OCI-LY3 (cell line): Measurements from ENCODE around the gene SERPIND1.

Experiments used
- H2AFZ ChIP-seq: fragments of 200-600, 300-600 bp; shearing (Covaris generic); 2 replicates; pipeline ENCODE4 v1.6.0; 2014; ENCODE audit warnings: antibody characterized with exemption, low read depth, low read length
- H3K27ac ChIP-seq: fragments of 200-600, 300-600 bp; sonication (generic); 2 replicates; pipeline ENCODE4 v1.5.1; 2014; ENCODE audit warnings: mild to moderate bottlenecking, low read length, moderate library complexity, mixed read lengths
- H3K27me3 ChIP-seq: fragments of 200-600, 300-600 bp; sonication (generic); 2 replicates; pipeline ENCODE4 v1.6.1; 2014; ENCODE audit warnings: low read depth, low read length, mixed read lengths
- H3K36me3 ChIP-seq: fragments of 200-600, 300-600 bp; sonication (generic); replicated peaks from 2 replicates; pipeline ENCODE3; 2014; ENCODE audit warnings: low read depth, low read length, mixed read lengths
- H3K4me1 ChIP-seq: fragments of 300-600, 200-600 bp; sonication (generic); 2 replicates; pipeline ENCODE4 v1.6.1; 2014; ENCODE audit warnings: low read length, mixed read lengths
- H3K4me2 ChIP-seq: fragments of 200-600, 300-600 bp; sonication (generic); 2 replicates; pipeline ENCODE4 v1.6.1; 2014; ENCODE audit warnings: low read length, mixed read lengths
- H3K4me3 ChIP-seq: fragments of 300-600, 200-600 bp; sonication (generic); 2 replicates; pipeline ENCODE4 v1.5.1; 2014; ENCODE audit warnings: antibody characterized with exemption, mild to moderate bottlenecking, low read length, moderate library complexity
- H3K79me2 ChIP-seq: fragments of 300-600, 200-600 bp; shearing (Covaris generic); 2 replicates; pipeline ENCODE4 v1.6.1; 2014; ENCODE audit warnings: mild to moderate bottlenecking, low read length, mixed read lengths
- H3K9ac ChIP-seq: fragments of 300-600, 200-600 bp; shearing (Covaris generic); 2 replicates; pipeline ENCODE4 v1.6.0; 2014; ENCODE audit warnings: mild to moderate bottlenecking, low read length, moderate library complexity
- H3K9me3 ChIP-seq: fragments of 200-600, 300-600 bp; shearing (Covaris generic); 2 replicates; pipeline ENCODE4 v1.6.1; 2014; ENCODE audit warnings: low read length, mixed read lengths; ENCODE audit not compliant: insufficient read depth
- H4K20me1 ChIP-seq: fragments of 200-600, 300-600 bp; sonication (generic); 2 replicates; pipeline ENCODE4 v1.6.1; 2016; ENCODE audit warnings: low read length, mixed read lengths; ENCODE audit not compliant: insufficient read depth
- CTCF ChIP-seq: fragments of 200-600, 300-600 bp; sonication (generic); IDR thresholded peaks from 2 replicates; pipeline ENCODE4 v1.5.1; 2014; ENCODE audit warnings: antibody characterized with exemption, low read length, low read depth
- EZH2phosphoT487 ChIP-seq: fragments of 200-600 bp; shearing (Covaris generic); IDR thresholded peaks from 2 replicates; pipeline ENCODE4 v1.6.1; 2018; ENCODE audit warnings: antibody characterized with exemption, mixed run types, low read depth

The SERPIND1 gene

GRCh38 chr22:20810645-20811044, 36.7 kb downstream of the SERPIND1 start:
- Histone ChIP-seq H3K4me1 (no peaks in the 10 kb centered on the region), H3K79me2 (no peaks in the 10 kb centered on the region), H3K27ac (no peak overlapping the region), H3K4me3 (no peak overlapping the region), H4K20me1 (no peaks in the 10 kb centered on the region), H3K27me3 (no peaks in the 10 kb centered on the region), H3K9ac (no peak overlapping the region), H3K36me3 (peaks cover 41% of the 10 kb centered on the region), H3K4me2 (no peak overlapping the region), H3K9me3 (no peaks in the 10 kb centered on the region), H2AFZ (no peak overlapping the region)
- no peak for TF ChIP-seq EZH2phosphoT487
- no peak for TF ChIP-seq CTCF

- Histone ChIP-seq H3K4me3 (no peak overlapping the region), H3K4me1 (no peaks in the 10 kb centered on the region), H3K9ac (no peak overlapping the region), H3K36me3 (peaks cover 37% of the 10 kb centered on the region), H3K79me2 (no peaks in the 10 kb centered on the region), H4K20me1 (no peaks in the 10 kb centered on the region), H3K4me2 (no peak overlapping the region), H3K27ac (no peak overlapping the region), H3K27me3 (no peaks in the 10 kb centered on the region), H3K9me3 (no peaks in the 10 kb centered on the region), H2AFZ (no peak overlapping the region)
- TF ChIP-seq CTCF (no peak), EZH2phosphoT487 (no peak)
Measured at GRCh38 chr22:20811171-20811570, 37.3 kb downstream of the SERPIND1 start.

- H3K79me2 ChIP-seq = no peaks in the 10 kb centered on the region
- H3K9ac ChIP-seq = no peak overlapping the region
- H3K27me3 ChIP-seq = no peaks in the 10 kb centered on the region
- H3K4me3 ChIP-seq = no peak overlapping the region
- H3K36me3 ChIP-seq = peaks cover 43% of the 10 kb centered on the region
- no peaks in the 10 kb centered on the region for H4K20me1 ChIP-seq
- no peak overlapping the region for H2AFZ ChIP-seq
- no peak overlapping the region for H3K4me2 ChIP-seq
- TF ChIP-seq CTCF = no peak
- TF ChIP-seq EZH2phosphoT487 = no peak
- no peaks in the 10 kb centered on the region for H3K9me3 ChIP-seq
- no peaks in the 10 kb centered on the region for H3K4me1 ChIP-seq
- H3K27ac ChIP-seq = no peak overlapping the region
Measured at GRCh38 chr22:20811971-20812660, 38.2 kb downstream of the SERPIND1 start.

GRCh38 chr22:20813056-20813455, 39.1 kb downstream of the SERPIND1 start:
- Histone ChIP-seq H3K4me3 (no peak overlapping the region), H3K4me1 (no peaks in the 10 kb centered on the region), H4K20me1 (no peaks in the 10 kb centered on the region), H3K79me2 (no peaks in the 10 kb centered on the region), H2AFZ (no peak overlapping the region), H3K27me3 (no peaks in the 10 kb centered on the region), H3K36me3 (peaks cover 41% of the 10 kb centered on the region), H3K9ac (no peak overlapping the region), H3K9me3 (no peaks in the 10 kb centered on the region), H3K4me2 (no peak overlapping the region), H3K27ac (no peak overlapping the region)
- TF ChIP-seq CTCF (no peak), EZH2phosphoT487 (no peak)
